ENCODE measurements around the gene FCGR2B.

DNA sequence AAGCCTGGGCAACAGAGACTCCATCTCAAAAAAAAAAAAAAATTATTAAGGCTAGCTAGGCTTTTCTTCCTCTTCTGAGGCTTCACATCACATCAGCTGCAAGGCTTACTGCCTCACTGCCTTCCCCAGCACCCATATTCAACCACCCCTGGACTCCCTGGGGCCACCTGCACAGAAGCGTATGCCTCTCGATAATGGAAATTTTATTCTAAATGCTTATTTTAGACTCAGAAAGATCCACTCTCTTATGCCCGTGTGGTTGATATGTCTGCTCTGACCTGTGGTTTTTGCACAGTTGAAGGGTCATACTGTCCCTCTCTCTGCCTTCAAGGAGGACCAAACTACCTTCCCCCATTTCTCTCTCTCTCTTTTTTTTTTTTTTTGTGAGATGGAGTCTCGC lies 42.6 kb downstream of the FCGR2B start:
- TF ChIP-seq, protein P1, sequence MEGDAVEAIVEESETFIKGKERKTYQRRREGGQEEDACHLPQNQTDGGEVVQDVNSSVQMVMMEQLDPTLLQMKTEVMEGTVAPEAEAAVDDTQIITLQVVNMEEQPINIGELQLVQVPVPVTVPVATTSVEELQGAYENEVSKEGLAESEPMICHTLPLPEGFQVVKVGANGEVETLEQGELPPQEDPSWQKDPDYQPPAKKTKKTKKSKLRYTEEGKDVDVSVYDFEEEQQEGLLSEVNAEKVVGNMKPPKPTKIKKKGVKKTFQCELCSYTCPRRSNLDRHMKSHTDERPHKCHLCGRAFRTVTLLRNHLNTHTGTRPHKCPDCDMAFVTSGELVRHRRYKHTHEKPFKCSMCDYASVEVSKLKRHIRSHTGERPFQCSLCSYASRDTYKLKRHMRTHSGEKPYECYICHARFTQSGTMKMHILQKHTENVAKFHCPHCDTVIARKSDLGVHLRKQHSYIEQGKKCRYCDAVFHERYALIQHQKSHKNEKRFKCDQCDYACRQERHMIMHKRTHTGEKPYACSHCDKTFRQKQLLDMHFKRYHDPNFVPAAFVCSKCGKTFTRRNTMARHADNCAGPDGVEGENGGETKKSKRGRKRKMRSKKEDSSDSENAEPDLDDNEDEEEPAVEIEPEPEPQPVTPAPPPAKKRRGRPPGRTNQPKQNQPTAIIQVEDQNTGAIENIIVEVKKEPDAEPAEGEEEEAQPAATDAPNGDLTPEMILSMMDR (IDR thresholded peaks at IDR 0.05): no peak
- TF ChIP-seq, protein P2, sequence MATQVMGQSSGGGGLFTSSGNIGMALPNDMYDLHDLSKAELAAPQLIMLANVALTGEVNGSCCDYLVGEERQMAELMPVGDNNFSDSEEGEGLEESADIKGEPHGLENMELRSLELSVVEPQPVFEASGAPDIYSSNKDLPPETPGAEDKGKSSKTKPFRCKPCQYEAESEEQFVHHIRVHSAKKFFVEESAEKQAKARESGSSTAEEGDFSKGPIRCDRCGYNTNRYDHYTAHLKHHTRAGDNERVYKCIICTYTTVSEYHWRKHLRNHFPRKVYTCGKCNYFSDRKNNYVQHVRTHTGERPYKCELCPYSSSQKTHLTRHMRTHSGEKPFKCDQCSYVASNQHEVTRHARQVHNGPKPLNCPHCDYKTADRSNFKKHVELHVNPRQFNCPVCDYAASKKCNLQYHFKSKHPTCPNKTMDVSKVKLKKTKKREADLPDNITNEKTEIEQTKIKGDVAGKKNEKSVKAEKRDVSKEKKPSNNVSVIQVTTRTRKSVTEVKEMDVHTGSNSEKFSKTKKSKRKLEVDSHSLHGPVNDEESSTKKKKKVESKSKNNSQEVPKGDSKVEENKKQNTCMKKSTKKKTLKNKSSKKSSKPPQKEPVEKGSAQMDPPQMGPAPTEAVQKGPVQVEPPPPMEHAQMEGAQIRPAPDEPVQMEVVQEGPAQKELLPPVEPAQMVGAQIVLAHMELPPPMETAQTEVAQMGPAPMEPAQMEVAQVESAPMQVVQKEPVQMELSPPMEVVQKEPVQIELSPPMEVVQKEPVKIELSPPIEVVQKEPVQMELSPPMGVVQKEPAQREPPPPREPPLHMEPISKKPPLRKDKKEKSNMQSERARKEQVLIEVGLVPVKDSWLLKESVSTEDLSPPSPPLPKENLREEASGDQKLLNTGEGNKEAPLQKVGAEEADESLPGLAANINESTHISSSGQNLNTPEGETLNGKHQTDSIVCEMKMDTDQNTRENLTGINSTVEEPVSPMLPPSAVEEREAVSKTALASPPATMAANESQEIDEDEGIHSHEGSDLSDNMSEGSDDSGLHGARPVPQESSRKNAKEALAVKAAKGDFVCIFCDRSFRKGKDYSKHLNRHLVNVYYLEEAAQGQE (IDR thresholded peaks at IDR 0.05; ENCODE audit: insufficient read depth in 1 of 2, low read depth in 2 of 2, low read length in 1 of 2): no peak
- TF ChIP-seq POLR2AphosphoS5 (IDR thresholded peaks at IDR 0.05; ENCODE audit: low read depth, low read length) (no peak), TCF7L2 (IDR thresholded peaks at IDR 0.05; ENCODE audit: low read depth, low read length) (no peak)
